ENCODE measurements around the gene ERVH48-1.

- TF ChIP-seq CTCF (IDR thresholded peaks at IDR 0.05), result no peak
- TF ChIP-seq POLR2AphosphoS5 (IDR thresholded peaks at IDR 0.05), result no peak
- TF ChIP-seq POLR2A (IDR thresholded peaks at IDR 0.05), result no peak
Observed at GRCh38 chr21:42900446-42900845, 25.0 kb downstream of the ERVH48-1 start.
